SIG-M5 treated with dmso at 0.1 percent for 504 hours (cell line): Measurements from ENCODE around the gene AKAP6.
"Not testable (repeated sequence)": the region's sequence is repeated elsewhere in the genome, so short reads cannot be mapped to it uniquely, and the experiment has no call there.

Experiments
- DNase-seq: peaks from one replicate; lab custom pipeline; 2025; ENCODE audit not compliant: unreplicated experiment; lab: John Stamatoyannopoulos, UW

Gene AKAP6

DNA sequence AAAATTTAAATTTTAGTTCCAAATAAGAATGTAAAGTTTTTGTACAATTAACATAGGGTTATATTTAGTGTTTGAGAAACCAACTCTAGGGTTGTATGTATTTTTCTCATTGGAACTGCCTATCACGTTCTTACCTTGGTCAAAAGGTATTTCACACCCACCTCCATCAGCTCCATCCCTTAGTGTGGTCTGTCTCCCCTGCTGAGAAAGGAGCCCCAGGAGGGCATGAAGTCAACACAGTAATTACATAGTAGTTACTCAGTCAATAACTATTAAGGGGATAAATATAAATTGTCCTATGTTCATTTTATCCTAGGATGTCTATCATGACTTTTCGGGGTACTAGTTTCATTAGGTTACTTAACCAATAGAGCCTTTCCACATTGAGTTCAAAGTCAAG, 106.3 kb downstream of the AKAP6 start:
- no peak for DNase-seq

DNA sequence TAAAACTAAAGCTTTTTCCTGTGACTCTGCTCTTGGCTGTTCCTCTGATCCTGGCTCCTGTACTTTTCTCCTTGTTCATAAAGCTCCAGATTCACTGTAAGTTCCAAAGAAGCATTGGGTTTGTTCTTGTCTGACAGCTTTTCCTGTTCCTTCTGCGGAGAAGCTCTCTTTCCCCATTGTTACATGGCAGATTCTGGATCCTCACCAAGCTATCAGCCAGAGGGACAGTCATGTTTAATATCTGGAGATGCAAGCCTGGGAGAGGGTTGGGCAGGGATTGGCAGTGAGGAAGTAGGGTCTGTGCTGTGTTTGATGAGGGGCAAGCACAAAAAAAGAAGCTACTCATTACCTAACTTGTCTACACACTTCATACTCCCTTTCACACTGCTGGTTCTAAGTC, 107.9 kb downstream of the AKAP6 start:
- no peak for DNase-seq

DNA sequence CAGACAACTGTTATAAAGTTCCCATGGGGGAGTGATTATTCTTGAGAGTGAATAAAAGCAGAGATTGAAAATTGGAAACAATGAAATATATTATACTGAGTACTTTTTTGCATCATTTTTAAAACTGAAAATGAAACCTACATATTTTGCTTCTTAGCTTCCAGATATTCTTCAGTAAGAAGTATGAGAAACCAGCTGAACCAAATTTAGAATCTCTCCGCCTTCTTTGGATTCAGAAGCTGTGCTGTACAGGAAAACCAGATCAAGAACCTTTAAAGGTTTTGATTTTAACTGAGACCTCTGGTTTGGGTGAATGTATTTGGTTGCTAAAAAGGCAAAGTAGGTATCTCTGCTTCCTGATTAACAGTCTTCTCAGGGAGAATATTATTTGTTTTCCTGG, 109.4 kb downstream of the AKAP6 start:
- DNase-seq: no peak

DNA sequence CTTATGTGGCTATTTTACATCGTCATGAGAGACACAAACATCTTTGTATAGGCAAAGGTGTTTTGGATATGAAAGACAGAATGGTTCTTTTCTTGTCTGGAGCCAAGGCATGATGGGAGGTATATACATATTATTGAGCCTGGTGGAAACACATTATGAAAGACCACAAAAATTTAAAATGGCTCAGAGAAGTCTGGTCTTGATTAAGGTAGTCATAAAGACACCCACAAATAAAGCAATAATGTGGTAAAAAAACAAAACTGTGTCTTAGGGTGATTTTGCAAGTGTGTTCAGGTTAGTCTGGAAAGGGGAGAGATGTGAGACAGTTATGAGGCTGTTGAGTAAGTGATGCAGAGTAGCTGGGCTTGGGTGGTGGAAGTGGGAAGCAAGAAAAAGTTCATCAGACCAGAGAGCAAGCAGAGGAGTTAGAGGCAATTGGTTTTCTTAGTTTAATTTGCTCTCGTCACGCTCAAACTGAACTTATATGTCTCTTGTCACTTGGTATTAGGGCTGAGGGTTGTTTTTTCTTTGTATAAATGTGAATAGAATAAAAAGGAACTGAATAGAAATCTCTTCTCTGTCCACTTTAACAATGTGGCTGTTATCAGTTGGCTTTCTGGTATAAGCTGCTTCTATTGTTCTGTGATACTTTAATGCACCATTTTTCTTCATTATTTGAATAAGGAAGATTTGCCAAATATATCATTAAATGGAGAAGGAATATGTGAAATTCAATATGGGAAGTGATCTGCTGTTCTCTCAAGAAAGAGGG, 115.0 kb downstream of the AKAP6 start:
- DNase-seq: no peak

DNA sequence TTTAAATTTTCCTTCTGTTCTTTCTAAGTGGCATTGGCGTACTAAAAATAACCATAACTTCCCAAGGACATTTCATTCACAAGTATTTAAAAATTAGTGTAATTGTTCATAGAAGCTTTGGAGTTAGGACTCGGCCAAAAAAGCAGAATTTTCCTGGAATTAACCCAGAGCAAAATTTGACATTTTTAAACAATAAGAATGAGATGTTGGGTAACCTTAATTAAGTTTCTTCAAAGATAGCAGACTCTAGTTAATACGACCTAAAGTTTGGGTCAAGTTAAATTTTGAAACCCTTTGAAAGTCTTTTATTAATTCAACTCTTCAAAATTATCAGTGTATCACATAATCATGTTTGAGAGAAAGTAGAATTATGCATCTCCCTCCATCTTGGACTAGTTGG, 118.3 kb downstream of the AKAP6 start:
- DNase-seq: no peak

DNA sequence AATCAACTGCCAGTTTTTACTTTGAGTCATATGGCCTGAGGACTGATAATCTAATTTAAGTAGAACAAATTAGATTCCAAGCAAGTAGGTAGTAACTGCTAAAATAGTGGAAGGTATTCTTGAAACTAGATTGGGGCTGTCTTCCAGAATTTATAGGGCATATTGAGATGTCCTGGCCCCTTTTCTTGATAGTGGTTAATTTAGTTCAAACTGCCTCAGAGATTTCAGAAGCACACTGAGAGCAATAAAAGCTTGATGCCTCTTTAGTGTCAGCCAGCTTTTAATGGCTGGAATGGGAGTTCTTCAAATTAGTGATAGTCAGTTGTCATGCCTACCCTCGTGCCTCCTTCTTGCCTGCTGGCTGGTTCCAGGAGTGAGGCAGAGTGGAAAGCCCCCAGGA, 120.5 kb downstream of the AKAP6 start:
- DNase-seq: no peak

DNA sequence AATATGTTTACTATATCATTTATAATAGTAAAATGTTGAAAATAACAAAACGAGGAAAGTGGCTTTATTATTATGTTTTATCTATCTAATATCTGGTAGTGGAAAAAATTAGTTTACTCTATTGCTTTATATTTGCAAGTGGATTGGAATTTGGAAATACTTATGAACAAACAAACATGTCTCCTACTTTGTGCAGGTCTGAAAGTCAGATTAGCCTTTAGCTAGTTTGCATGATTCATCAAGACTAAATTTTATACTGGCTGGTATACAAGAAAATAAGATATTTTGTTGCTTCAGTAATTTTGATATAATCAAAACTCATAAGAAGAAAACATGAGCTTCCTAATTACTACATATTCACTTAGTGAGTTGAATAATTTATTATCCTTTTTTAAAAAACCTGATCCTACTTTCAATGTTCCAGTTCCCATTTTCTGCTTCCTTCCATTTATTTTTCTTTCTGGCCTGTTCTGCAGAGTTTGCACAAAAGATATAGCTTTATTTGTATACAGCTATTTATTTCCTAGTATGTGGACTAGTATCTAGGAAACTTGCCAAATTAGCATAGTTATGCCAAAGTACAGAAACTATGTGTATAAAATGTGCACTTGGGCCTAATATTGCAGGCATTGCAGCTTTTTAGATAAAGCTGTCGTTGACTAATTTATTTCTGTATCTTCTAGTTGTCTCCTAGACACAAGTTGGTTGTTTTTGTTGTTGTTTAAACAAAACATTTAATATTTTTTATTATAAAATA, 122.0 kb downstream of the AKAP6 start:
- DNase-seq: no peak

DNA sequence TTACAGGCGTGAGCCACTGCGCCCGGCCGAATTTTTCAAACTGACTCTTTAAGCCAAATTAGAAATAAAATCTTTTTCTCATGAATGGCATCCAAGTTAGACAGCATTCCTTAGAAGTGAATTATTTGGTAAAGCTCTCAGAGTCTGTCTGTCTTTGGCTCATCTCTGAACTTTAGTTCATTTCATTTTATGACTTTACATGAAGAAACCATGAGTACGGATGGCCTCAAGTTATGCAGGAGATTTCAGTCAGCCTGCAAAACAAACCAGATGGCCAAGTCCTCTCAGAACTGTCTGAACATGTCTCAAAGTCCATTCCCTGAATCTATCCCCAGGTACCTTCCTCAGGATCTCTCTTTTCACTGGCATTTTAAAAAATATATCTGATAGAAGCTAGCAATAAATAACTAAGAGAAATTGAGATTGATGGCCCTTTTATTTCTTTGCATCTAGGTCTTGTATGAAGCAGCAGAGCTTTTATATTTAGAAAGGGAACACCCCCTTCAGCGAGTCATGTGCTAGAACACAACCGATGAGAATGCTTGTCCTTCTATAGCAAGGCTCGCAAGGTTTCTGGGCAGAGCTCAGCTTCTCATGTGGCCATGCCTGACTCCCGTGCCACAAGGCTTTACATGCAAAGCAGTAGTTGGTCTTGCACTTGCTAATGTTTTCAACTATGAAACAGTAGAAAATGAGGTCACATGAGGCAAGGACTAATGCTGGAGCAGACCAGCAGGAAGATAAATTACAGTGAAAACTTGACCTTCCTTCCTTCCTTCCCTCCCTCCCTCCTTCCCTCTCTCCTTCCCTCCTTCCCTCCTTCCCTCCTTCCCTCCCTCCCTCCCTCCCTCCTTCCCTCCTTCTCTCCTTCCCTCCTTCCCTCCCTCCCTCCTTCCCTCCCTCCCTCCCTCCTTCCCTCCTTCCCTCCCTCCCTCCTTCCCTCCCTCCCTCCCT, 125.0 kb downstream of the AKAP6 start:
- DNase-seq: no peak

DNA sequence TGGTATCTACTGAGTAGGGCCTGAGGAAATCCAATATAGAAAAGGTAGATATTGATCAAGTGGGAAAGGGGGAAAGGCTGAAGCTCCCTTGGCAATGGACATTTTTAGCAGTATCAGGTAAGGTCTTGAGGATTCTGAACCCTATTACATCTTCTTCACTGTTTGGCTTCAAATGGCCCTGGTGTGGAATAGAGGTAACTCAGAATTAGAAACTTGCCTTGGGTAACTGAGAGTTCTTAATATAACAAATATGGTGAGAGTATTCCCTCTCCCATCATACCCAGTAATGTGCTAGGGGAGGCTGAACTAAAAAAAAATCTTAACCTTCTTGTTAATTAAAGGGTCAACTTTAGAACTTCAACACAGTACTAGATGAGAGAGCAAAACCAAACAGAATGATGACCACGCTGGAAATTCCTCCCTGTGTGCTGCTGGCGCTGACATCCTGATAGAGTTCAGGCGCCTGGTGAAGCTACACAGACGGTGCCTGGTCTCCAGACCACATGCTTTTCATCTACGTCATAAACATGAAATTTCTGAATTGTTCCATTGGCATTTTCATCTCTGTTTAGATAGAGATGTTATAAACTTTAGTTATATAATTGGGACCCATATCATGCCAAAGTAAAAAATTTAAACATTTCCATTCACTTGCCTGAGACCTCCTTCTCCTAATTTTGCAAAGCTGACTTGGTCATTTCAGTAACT, 128.3 kb downstream of the AKAP6 start:
- DNase-seq: no peak

DNA sequence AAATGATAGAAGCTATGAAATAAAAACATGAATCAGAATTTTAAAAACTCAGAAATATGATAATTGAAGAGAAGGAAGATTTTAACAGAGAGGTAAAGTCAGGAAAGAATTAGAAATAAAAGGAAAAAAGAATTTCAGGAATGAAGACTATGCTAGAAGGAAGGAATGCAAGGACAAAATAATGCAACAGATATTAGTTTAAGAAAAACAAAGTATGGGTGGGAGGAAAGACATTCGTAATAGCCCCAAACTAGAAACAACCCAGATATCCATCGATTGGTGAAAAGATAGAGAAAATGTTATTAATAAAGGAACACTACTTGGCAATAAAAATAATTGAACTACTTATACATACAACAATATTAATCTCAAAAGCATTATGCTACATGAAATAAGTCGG, 129.6 kb downstream of the AKAP6 start:
- DNase-seq: no peak

DNA sequence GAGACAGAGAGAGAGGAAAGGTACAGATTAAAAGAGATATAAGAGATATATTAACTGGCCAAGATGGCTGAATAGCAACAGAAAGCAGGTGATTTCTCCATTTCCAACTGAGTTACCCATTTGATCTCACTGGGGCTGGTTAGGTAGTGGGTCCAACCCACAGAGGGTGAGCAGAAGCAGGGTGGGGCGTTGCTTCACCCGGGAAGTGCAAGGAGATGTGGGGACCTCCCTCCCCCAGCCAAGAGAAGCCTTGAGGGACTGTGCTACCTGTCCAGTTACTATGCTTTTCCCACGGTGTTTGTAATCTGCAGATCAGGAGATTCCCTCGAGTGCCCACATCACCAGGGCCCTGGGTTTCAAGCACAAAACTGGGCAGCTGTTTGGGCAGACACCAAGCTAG, 131.2 kb downstream of the AKAP6 start:
- no peak for DNase-seq

DNA sequence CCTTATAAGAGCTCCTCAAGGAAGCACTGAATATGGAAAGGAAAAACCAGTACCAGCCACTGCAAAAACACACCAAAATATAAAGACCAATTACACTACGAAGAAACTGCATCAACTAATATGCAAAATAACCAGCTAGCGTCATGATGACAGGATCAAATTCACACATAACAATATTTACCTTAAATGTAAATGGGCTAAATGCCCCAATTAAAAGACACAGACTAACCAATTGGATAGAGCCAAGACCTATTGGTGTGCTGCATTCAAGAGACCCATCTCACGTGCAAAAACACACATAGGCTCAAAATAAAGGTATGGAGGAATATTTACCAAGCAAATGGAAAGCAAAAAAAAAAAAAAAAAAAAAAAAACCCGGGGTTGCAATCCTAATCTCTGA, 133.5 kb downstream of the AKAP6 start:
- DNase-seq: not testable (repeated sequence)

DNA sequence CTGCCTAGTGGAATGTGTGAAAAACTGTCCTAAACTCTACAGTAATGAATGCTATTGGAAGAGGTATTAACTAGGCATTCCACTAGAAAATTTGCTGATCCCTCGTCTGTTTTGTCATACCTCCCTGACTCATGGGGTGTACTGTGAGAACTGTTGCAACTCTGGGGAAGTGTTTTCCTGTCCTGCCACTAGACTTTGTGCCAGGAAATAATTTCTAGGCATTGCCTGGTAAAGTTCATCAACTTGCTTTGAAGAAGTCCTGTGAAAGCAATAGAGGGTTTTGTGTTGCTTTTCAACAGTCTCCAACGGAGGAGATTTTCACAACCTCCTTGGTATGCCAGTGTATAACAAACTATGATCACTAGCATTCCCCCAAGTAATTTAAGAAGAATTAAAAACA, 139.9 kb downstream of the AKAP6 start:
- no peak for DNase-seq

DNA sequence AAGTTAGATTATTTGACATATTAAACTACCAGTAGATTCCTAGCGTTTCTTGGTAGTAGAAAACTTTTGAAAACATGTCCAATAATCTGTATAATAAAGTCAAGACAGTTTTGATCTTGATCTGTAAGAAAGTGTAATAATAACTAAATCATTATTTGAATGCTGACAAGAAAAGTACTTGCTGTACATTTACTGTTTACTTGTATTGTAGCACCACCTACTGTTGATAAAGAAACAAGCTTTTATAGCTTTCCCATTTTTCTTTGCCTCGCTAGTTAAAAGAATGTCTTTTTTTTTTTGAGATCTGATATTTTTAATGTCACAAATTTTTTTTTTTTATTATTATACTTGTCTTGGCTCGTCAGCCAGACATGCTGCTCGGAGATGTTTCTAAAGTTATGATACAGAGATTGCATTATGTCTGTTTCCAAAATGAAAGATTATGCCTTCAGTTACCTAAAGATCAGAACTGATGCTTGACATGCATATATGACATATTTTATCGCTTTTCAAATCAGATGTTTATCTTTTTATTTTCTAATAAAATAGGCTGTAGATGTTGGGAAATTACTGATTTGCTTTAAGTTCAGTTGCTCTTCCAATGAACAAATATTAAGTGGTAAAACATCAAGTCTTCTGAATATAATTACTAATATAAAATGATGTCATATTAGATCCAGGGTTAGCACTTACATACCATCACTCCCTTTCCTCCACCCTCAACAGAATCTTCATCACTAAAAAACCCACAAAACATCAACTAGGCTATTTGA, 140.5 kb downstream of the AKAP6 start:
- peak; percentile 58 for DNase-seq

DNA sequence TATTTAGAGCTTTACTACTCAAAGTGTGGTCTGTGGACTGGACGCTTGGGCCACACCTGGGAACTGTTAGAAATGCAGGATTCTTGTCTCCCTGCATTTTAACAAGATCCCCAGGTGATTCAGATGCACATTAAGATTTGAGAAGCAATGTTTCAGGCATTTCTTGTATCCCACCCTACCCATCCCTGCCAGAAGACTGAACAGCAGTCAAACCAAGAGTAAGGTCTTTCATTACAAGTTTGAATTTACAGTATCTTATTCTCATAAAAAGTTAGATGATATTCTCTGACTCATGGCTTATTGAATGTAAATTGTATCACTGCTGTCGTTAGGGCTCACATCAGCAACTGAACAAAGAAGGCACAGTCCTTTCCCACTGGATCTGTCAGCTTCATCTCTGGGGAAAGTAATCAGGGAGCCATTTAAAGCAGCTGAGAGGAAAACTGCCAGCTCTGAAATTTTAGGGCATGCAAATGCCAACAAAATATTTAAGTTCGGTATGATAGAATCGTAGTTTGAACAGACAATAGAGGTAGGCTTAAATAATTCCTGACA, 141.1 kb downstream of the AKAP6 start:
- DNase-seq: no peak

DNA sequence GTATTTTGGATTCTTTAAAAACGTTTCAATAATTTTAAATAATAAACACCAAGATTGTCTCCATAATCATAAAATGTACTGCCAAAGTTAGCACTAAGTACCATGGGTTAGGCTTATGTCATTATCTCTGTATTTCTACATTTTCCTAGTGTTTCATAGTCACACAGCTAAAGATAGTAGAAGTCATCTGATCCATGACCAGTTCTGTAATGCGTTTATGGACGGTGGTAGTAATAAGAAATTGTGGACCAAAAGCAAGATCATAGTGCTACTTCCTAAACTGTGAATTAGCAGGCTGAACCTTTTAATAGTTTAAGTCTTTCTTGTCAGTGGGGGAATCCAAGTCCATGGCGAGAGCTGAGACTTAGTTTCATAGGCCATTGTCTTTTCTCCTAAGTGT, 142.1 kb downstream of the AKAP6 start:
- DNase-seq: no peak

DNA sequence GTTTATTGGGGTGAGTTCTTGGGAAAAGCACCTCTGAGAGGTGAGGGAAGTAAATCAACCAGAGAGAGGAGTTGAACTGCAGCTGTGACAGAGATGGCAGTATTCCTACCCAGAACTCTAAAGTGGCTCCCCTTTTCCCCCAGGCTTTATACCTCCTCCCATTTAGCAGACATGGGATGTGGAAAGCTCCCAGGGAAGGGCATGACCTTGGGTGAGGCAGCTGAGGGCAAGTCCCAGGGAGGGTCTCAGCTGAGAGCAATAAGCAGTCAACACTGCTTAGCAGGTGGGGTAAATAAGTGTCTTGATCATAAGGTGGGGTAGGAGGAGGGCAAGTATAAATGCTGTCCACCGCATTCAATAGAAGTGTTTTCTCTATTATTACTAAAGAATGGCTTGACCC, 143.0 kb downstream of the AKAP6 start:
- no peak for DNase-seq

DNA sequence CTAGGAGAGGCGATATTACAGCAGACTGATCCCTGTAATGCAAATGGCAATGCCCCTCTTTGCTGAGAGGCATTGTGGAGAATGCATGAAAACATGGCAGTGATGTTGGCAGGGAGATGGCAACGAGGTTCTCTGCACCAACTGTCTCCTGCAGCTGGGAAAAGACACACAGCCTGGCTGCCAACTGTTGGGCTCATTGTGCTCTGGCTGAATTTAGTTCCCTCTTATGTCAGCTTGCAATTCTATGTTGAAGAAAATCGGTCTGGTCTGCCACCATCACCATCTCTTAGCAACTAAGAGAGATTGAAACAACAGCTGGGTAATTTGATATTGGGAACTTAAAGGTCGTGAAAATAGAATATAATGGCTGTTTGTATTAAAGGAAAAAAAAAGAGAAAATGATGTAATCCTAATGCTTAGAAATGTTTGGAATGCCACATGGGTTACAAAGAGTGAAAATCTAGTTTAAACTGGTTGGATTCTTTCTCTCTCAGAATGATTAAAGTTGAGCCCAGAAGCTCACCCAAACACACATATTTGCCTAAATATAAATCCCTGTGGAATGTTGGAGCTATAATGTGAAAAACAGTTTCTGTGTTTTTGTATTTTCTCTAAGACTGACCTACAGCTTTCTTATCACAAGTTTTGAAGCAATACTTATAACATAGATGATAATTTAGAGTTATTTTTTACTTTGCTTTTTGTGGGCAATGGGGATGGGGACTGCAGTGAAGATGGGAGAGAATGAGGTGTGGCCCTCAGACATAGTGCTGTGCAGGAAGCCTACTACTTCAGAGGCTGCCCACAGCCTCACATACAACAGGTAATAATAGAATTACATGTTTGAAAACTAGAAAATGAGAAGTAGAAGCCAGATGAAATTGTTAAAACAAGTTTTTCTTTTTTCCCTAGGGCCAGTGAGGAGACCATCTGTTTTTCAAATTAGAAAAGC, 143.7 kb downstream of the AKAP6 start:
- DNase-seq: no peak

DNA sequence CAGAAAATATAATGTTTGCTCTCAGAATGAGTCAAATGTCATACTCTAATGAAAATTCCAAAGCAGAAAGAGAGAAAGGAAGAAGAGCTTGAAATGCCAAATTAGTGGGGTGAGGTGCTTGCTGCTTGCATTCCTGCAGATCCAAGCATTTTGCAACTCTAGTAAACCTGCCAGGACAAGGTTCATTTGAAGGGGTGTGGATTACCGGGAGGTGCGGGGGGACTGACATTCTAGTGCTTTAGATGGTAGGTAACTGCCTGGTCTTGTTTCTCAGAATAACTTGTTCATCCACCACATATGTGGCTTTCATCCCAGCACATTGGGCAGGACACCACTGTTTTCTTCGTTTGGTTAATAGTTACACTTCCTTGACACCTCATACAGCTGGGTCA, 144.4 kb downstream of the AKAP6 start:
- peak; percentile 43 for DNase-seq
